BLaER1 treated with 17β-estradiol and CSF1 and Interleukin-3, amounts not matched to agents 10 nM and 100 nM (cell line): ENCODE results near the gene TF.

Experiments
- H3K27ac ChIP-seq, 11 experiments: shearing (Covaris generic); formaldehyde crosslinking; 2 replicates each; pipeline ENCODE4 v1.8.1; 2022
- H3K27me3 ChIP-seq, 11 experiments: shearing (Covaris generic); formaldehyde crosslinking; 2 replicates each; pipeline ENCODE4 v1.8.1; 2022
- H3K36me3 ChIP-seq, 11 experiments: shearing (Covaris generic); formaldehyde crosslinking; 2 replicates each; pipeline ENCODE4 v1.8.1; 2022
- H3K4me1 ChIP-seq, 10 experiments: shearing (Covaris generic); formaldehyde crosslinking; 2 replicates each; pipeline ENCODE4 v1.8.1; 2022
- H3K4me2 ChIP-seq, 11 experiments: shearing (Covaris generic); formaldehyde crosslinking; 2 replicates each; pipeline ENCODE4 v1.8.1; 2022
- H3K4me3 ChIP-seq, 10 experiments: shearing (Covaris generic); formaldehyde crosslinking; 2 replicates each; pipeline ENCODE4 v1.8.1; 2022
- H3K9ac ChIP-seq, 11 experiments: shearing (Covaris generic); formaldehyde crosslinking; 2 replicates each; pipeline ENCODE4 v1.8.1; 2022
- H3K9me3 ChIP-seq, 11 experiments: shearing (Covaris generic); formaldehyde crosslinking; replicated peaks in 1 of 11; 2 replicates each; pipeline ENCODE4 v1.8.1; 2022
- H4K20me1 ChIP-seq, 11 experiments: shearing (Covaris generic); formaldehyde crosslinking; 2 replicates each; pipeline ENCODE4 v1.8.1; 2022
- Cebpa-rat ChIP-seq, 11 experiments: shearing (Covaris generic); IDR thresholded peaks; 2 replicates each; pipeline ENCODE4 v1.8.1; 2022

Gene TF

GRCh38 chr3:133742351-133743091 lies 3.7 kb upstream of the TF start:
- H3K9me3 ChIP-seq = peaks cover 0 to 4% (median 0%) of the 10 kb centered on the region in 11 experiments; a peak in 1 of 22 replicates
- no peak overlapping the region for H3K4me3 ChIP-seq
- no peak overlapping the region for H3K9ac ChIP-seq
- H3K27me3 ChIP-seq = no peaks in the 10 kb centered on the region
- H4K20me1 ChIP-seq = no peaks in the 10 kb centered on the region
- TF ChIP-seq Cebpa-rat (IDR thresholded peaks at IDR 0.05) = no peak
- H3K4me1 ChIP-seq = no peaks in the 10 kb centered on the region
- H3K36me3 ChIP-seq = no peaks in the 10 kb centered on the region
- H3K27ac ChIP-seq = no peak overlapping the region
- H3K4me2 ChIP-seq = no peak overlapping the region

- H3K9me3 ChIP-seq = 0 out of 22 replicates have a peak, but pooled peaks cover 0 to 4% (median 0%) of the 10 kb centered on the region in 11 experiments
- no peak for TF ChIP-seq Cebpa-rat (IDR thresholded peaks at IDR 0.05)
- no peak overlapping the region for H3K4me3 ChIP-seq
- H3K36me3 ChIP-seq = no peaks in the 10 kb centered on the region
- no peak overlapping the region for H3K4me2 ChIP-seq
- H3K27me3 ChIP-seq = no peaks in the 10 kb centered on the region
- no peaks in the 10 kb centered on the region for H4K20me1 ChIP-seq
- H3K9ac ChIP-seq = no peak overlapping the region
- H3K4me1 ChIP-seq = no peaks in the 10 kb centered on the region
- H3K27ac ChIP-seq = no peak overlapping the region
Observed at GRCh38 chr3:133744241-133744640, 2.0 kb upstream of the TF start.

- Histone ChIP-seq H3K9me3 (0 out of 22 replicates have a peak, but pooled peaks cover 0 to under 1% (median 0%) of the 10 kb centered on the region in 11 experiments), H3K4me3 (no peak overlapping the region), H3K9ac (no peak overlapping the region), H3K36me3 (no peaks in the 10 kb centered on the region), H3K4me2 (no peak overlapping the region), H3K4me1 (no peaks in the 10 kb centered on the region), H3K27me3 (no peaks in the 10 kb centered on the region), H3K27ac (no peak overlapping the region), H4K20me1 (no peaks in the 10 kb centered on the region)
- no peak for TF ChIP-seq Cebpa-rat (IDR thresholded peaks at IDR 0.05)
Observed at GRCh38 chr3:133745108-133745507, 1.1 kb upstream of the TF start.

GRCh38 chr3:133746712-133747066 lies 496 bp downstream of the TF start:
- H4K20me1 ChIP-seq = no peaks in the 10 kb centered on the region
- no peak overlapping the region for H3K27ac ChIP-seq
- H3K27me3 ChIP-seq = no peaks in the 10 kb centered on the region
- H3K9me3 ChIP-seq = no peaks in the 10 kb centered on the region
- H3K4me1 ChIP-seq = no peaks in the 10 kb centered on the region
- H3K36me3 ChIP-seq = no peaks in the 10 kb centered on the region
- no peak overlapping the region for H3K9ac ChIP-seq
- H3K4me2 ChIP-seq = no peak overlapping the region
- no peak for TF ChIP-seq Cebpa-rat (IDR thresholded peaks at IDR 0.05)
- H3K4me3 ChIP-seq = no peak overlapping the region

GRCh38 chr3:133747373-133747772 lies 1.2 kb downstream of the TF start:
- no peaks in the 10 kb centered on the region for H3K9me3 ChIP-seq
- H3K4me2 ChIP-seq = no peak overlapping the region
- no peak overlapping the region for H3K27ac ChIP-seq
- H3K9ac ChIP-seq = no peak overlapping the region
- H4K20me1 ChIP-seq = no peaks in the 10 kb centered on the region
- H3K4me3 ChIP-seq = no peak overlapping the region
- H3K27me3 ChIP-seq = no peaks in the 10 kb centered on the region
- no peaks in the 10 kb centered on the region for H3K36me3 ChIP-seq
- no peaks in the 10 kb centered on the region for H3K4me1 ChIP-seq
- no peak for TF ChIP-seq Cebpa-rat (IDR thresholded peaks at IDR 0.05)

GRCh38 chr3:133747907-133748639 lies 1.9 kb downstream of the TF start:
- Histone ChIP-seq H4K20me1 (no peaks in the 10 kb centered on the region), H3K36me3 (no peaks in the 10 kb centered on the region), H3K4me1 (no peaks in the 10 kb centered on the region), H3K9me3 (no peaks in the 10 kb centered on the region), H3K4me3 (no peak overlapping the region), H3K9ac (no peak overlapping the region), H3K27ac (no peak overlapping the region), H3K27me3 (no peaks in the 10 kb centered on the region), H3K4me2 (no peak overlapping the region)
- TF ChIP-seq Cebpa-rat (IDR thresholded peaks at IDR 0.05) = no peak

- TF ChIP-seq Cebpa-rat (IDR thresholded peaks at IDR 0.05) = no peak
- Histone ChIP-seq H4K20me1 (no peaks in the 10 kb centered on the region), H3K27me3 (no peaks in the 10 kb centered on the region), H3K9me3 (no peaks in the 10 kb centered on the region), H3K9ac (no peak overlapping the region), H3K27ac (no peak overlapping the region), H3K4me2 (no peak overlapping the region), H3K36me3 (no peaks in the 10 kb centered on the region), H3K4me3 (no peak overlapping the region), H3K4me1 (no peaks in the 10 kb centered on the region)
Observed at GRCh38 chr3:133749427-133750258, 3.5 kb downstream of the TF start.

GRCh38 chr3:133750259-133750656 lies 4.1 kb downstream of the TF start:
- no peak for TF ChIP-seq Cebpa-rat (IDR thresholded peaks at IDR 0.05)
- no peaks in the 10 kb centered on the region for H3K27me3 ChIP-seq
- H4K20me1 ChIP-seq = no peaks in the 10 kb centered on the region
- no peak overlapping the region for H3K27ac ChIP-seq
- H3K4me3 ChIP-seq = no peak overlapping the region
- no peak overlapping the region for H3K9ac ChIP-seq
- no peaks in the 10 kb centered on the region for H3K36me3 ChIP-seq
- no peaks in the 10 kb centered on the region for H3K9me3 ChIP-seq
- no peak overlapping the region for H3K4me2 ChIP-seq
- H3K4me1 ChIP-seq = no peaks in the 10 kb centered on the region

GRCh38 chr3:133753107-133753778 lies 7.0 kb downstream of the TF start:
- Histone ChIP-seq H3K4me3 (no peak overlapping the region), H4K20me1 (no peaks in the 10 kb centered on the region), H3K27ac (no peak overlapping the region), H3K9ac (no peak overlapping the region), H3K9me3 (no peaks in the 10 kb centered on the region), H3K4me2 (no peak overlapping the region), H3K4me1 (no peaks in the 10 kb centered on the region), H3K27me3 (no peaks in the 10 kb centered on the region), H3K36me3 (no peaks in the 10 kb centered on the region)
- no peak for TF ChIP-seq Cebpa-rat (IDR thresholded peaks at IDR 0.05)
